HG03108 (cell line): ENCODE results near the gene ARSD.
"Not testable (repeated sequence)": the region's sequence is repeated elsewhere in the genome, so short reads cannot be mapped to it uniquely, and the experiment has no call there.

Experiments used
- ATAC-seq: cut with Tn5 transposase; IDR thresholded peaks from one replicate; pipeline ENCODE4 v1.9.1; 2021; ENCODE audit warnings: moderate library complexity; ENCODE audit not compliant: unreplicated experiment

ARSD gene

DNA sequence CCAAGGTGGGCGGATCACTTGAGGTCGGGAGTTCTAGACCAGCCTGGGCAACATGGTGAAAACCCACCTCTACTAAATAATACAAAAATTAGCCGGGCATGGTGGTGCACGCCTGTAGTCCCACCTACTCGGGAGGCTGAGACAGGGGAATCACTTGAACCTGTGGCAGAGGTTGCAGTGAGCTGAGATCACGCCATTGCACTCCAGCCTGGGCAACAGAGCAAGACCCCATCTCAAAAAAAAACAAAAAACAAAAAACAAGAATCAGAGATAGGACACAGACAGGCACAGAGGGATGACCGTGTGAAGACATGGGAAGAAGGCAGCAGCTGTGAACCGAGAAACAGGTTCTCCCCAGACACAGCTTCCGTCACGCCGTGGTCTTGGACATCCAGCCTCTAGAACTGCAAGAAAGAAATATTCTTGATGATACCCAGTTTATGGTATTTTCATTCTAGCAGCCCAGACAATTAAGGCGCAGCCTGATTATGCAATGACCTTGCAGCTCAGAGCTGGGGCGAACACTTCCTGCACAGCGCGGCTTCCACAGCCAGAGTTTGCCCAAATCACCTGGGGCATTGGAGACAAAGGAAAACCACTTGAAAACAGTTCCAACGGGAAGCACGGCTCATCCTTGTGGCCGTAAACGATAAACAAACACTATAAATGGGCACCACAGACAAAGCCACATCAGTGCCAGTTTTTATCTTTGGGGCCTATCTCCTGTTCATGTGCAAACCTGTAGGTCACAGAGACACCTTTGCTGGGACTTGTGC, 4.2 kb upstream of the ARSD start:
- no peak for ATAC-seq

DNA sequence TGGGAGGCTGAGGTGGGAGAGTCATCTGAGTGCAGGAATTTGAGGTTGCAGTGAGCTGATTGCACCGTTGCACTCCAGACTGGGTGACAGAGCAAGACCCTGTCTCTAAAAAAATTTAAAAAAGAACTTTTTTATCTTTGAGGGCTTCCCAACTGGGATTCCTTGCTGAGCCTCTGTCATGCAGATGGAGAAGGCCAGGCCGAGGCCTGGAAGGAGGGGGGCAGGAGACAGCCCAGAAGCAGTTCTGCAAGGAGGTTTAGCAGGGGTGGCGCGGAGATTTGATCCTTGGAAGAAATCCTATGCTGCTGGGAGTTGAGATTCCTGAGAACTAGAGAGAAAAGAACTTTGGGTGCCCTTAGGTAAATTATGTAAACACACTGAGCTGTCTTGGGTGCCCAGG, 2.5 kb upstream of the ARSD start:
- ATAC-seq: no peak

DNA sequence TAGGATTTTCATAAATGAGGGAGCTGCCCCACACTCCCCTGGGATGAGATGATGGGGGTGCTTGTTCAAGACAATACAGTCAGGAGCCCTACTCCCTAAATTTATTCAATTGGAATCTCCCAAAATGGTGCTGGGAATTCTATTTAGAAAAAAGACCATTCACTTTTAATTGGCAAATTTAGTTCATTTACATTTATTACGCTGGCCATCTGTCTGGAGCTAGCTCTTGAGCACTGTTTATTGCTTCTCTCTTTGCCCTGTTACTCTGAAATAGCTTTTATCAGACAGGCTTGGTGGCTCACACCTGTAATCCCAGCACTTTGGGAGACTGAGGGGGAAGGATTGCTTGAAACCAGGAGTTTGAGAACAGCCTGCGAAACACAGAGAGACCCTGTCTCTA, 2.0 kb upstream of the ARSD start:
- ATAC-seq: no peak

DNA sequence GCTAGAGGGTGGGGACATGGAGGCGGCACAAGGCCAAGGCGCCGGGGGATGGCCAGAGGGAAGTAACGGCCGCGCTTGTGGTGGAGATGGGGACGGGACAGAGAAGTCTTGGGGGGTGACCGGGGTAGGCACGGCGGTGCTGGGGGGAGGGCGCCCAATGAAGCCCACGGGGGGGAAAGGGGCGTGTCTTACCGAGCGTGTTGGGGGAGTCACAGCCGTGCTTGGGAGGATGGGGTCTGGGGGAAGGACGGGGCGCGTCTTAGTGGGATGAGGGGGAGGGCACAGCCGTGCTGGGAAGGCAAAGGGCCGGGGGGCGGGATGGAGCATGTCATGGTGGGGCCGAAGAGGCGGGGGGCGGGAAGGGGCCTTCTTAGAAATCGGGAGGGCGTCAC, 952 bp downstream of the ARSD start:
- no peak for ATAC-seq

DNA sequence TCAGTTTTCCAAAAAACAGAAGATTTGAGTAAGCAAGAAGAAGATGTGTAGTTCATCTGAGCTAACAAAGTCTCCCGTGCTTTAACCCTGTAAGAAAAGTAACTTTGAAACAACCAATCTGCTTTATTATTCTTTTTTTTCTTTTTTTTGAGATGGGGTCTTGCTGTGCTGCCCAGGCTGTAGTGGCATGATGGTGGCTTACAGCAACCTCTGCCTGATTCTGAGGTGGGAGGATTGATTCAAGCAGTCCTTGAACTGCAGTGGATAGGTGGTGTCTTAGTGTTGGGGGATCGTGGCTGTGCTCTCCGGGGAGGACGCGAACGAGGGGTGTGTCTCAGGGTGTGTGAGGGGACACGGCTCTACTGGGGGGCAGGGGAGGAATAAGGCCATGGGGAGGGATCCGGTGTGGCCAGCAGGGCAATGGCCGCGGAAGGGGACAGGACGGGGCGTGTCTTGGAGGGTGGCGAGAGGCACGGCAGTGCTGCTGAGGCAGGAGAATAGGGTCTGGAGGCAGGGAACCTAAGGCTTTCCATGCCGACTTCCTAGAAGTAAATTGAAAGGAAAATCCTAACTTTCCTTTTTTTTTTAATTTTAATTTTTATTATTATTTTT, 2.4 kb downstream of the ARSD start:
- no peak for ATAC-seq

DNA sequence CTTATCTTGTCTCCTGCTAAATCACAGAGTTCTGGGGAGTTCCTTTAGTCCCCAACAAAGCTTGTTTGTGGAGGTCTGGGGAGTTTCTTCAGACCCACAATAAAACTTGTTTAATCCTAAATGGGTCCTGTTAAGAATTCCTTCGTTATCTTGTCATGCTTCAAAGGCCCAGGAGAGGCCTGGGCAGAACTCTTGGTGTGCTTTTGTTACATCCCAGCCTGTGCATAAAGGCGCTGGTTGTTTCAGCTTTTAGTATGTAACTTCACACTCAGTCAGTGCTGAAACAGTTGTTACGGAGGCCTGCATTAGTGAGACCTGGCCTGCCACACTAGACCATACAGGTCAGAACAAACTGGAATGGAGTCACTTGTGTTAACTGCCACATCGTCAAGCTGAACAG, 2.9 kb downstream of the ARSD start:
- ATAC-seq: not testable (repeated sequence)

DNA sequence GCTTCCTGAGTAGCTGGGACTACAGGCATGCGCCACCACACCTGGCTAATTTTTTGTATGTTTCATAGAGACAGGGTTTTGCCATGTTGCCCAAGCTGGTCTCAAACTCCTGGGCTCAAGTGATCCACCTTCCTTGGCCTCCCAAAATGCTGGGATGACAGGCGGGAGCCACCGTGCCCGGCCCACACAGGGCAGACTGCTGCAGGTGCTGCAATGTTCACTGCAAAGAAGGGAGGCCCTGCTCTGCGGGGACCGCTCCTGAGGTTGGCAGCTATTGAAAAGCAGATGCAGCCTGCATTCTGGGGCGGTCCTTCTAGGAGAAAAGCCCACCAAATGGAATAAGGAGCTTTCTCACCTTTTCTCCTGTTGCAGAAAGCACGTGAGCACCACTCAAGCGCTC, 5.0 kb downstream of the ARSD start:
- no peak for ATAC-seq

DNA sequence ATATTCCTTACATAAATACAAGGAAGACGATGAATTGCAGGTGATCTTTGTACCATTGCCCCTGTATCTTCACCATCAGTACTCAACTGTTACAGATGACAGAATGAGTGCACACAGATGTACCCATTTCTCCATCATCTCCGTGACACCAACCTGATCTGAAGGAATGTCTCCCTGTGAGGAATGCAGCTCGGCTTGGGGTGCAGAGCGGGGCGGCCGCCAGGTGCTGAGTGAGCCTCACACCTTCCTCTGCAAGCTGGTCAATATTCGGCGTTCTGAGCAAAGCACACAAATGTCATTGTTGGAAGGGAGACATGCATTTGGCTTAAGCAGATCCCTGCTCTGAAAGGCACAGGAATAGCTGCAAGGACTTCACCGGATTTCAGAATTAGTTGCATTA, 7.4 kb downstream of the ARSD start:
- ATAC-seq: no peak

DNA sequence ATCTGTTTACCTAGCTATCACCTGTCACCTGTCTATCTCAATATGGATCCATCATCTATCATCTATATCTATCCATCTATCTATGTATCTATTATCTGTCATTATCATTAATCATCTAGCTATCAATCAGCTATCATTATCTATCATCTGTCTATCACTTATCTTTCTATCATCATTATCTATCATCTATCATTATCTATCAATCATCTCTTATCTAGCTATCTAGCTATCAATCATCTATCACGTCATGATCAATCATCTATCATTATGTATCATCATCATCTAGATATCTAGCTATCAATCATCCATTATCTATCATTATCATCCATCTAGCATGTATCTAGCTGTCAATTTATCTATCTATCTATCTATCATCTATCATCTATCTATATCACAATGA, 7.9 kb downstream of the ARSD start:
- ATAC-seq: no peak

DNA sequence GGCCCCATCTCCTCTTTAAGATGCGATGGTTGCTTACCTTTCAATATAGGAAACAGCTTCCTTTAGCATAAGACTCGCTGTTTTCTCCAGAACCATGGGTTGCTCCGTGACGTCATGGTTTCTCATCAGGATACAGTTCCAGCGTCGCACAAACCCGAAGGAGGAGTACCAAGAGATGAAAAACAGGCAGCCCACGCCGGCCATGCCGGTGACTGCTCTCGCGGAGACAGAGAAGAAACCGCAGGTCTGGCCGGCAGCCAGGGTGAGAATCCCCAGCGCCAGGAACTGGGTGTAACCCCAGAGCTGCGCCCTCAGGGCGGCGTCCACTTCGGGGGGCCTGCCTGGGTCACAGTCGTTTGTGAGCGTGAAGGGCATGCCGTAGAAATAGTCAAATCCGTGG, 11.4 kb downstream of the ARSD start:
- ATAC-seq: no peak

DNA sequence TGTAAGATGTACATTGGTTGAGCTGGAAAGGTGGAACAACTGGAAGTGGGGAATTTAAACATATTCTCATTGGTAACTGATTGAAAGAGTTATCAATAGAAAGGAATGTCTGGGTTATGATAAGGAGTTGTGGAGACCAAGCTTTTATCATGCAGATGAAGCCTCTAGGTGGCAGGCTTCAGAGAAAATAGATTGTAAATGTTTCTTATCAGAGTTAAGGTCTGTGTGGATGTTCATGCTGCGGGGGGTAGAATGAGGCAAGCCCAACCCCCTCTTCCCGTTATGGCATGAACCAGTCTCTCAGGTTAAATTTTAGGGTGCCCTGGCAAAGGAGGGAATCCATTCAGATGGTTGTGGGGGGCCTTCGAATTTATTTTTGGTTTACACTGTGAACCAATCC, 16.0 kb downstream of the ARSD start:
- no peak for ATAC-seq

DNA sequence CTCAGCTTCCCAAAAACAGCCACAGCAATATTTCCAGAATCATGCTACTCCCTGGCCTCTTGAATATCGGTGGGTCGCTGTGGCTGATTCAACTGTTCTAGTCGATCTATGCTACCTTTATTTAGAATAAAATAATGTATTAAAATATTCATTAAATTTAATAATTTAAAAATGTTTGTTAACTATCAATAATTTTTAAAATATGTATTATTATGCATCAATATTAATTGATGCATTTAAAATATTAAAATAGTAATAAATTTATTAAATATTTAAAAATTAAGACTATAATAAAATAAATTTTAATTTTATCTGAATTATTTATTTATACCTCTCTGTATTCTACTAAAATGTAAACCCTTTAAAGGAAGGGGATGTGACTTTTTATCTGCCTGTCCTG, 19.0 kb downstream of the ARSD start:
- ATAC-seq: no peak

DNA sequence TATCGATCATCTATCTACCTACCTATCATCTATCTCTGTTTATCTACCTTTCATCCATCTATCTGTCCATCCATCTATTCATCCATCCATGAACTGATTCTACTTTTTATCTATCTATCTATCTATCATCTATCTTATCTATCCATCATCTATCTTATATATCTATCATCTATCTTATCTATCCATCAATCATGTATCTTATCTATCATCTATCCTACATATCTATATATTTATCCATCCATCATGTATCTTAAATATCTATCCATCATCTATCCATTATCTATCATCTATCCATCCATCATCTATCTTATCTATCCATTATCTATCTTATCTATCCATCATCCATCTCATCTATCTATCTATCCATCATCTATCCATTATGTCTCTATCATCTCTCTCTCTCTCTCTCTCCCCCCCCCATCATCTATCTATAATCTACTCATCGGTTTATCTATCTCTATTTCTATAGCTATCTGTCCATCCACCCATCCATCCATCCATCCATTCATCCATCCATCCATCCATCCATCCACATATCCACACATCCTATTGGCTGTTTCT, 20.9 kb downstream of the ARSD start:
- ATAC-seq: no peak

DNA sequence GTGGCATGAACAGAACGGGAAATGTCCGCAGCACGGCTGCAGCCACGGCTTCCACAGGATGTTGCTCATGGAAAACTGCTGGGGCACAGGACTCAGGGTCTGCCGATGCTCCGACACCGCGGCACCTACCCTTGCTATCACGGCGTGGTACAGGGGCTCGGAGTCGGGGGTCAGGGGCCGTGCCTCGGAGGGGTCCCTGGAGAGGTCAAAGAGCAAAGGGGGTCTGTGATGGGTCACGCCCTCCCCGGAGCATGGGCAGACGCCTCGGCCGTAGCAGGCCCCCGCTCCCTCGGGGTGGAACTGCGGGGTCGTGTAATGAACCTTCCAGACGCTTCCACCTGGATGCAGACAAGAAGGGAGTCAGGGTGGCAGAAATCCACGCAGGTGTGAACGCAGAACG, 21.8 kb downstream of the ARSD start:
- ATAC-seq: no peak

DNA sequence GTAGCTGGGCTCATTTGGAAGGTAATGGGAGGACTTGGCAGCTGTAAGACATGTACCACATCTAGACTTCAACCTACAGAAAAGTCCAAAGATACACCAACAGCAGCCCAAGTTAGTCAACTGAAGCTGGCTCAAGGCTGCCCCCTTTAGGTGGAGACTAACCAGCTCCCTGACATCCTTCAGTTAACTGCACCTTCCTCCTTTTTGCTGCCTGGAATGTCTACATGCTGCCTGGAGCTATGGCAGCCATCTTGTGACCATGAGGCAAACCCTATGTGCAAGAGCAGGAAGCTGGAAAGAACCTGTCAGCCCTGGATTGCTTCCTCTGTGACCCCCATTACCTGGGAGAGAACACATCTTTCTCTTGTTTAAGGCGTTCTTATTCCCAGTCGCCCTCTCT, 25.8 kb downstream of the ARSD start:
- ATAC-seq: no peak

DNA sequence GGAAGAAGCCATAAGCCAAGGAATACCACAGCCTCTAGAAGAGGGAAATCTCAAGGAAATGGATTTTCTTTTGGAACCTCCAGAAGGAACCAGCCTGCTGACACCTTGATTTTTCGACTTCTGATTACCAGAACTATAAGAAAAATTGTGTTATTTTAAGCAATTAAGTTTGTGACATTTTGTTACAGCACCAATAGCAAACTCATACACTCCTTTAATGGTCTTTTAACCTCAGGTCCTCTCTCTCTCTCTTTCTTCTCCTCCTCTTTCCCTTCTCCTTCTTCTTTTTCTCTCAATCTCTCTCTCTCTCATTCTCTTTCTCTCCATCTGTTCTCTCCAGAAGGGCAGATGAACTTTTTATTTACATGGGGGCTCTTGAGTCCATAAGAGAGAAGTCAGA, 26.3 kb downstream of the ARSD start:
- ATAC-seq: no peak

DNA sequence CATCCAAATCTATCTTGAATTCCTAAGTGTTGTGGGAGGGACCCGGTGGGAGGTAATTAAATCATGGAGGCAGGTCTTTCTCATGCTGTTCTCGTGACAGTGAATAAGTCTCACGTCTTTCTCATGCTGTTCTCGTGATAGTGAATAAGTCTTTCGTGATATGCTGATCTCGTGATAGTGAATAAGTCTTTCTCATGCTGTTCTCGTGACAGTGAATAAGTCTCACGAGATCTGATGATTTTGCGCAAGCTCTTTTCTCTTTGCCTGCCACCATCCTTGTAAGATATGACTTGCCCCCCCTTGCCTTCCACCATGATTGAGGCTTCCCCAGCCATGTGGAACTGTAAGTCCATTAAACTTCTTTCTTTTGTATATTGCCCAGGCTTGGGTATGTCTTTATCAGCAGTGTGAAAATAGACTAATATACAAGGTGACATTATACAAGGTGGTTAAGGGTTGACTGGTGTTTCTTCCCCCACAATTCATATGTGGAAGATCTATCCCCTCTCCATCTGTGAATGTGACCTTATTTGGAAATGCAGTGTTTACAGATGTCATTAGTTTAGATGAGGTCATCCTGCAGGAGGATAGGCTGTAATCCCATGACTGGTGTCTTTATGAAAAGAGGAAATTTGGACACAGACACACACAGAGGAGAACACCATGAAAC, 27.6 kb downstream of the ARSD start:
- no peak for ATAC-seq

DNA sequence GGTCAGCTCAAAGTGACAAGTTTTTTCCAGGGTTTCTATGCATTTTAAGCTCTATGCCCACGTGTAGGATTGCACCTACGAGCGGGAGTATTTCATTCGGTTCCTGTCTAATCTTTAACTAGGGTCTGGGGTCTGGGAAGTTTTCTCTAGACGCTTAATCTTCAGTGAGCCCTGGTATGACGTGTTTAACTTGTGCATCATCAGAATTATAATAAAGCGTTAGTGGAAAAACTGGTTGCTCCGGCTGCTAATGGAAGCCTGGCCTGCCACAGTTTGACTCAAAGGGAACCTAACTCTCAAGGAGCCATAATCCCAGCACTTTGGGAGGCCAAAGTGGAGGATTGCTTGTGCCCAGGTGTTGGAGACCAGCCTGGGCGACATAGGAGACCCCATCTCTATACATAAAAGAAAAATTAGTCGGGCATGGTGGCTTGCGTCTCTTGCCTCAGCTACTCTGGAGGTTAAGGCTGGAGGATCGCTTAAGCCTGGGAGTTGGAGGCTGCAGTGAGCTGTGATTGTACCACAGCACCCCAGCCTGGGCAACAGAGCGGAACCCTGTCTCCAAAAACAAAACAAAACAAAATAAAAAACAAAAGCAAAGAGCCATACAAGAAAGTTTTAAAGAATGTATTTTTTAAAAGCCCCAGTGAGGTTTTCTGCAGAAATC, 30.2 kb downstream of the ARSD start:
- ATAC-seq: no peak

DNA sequence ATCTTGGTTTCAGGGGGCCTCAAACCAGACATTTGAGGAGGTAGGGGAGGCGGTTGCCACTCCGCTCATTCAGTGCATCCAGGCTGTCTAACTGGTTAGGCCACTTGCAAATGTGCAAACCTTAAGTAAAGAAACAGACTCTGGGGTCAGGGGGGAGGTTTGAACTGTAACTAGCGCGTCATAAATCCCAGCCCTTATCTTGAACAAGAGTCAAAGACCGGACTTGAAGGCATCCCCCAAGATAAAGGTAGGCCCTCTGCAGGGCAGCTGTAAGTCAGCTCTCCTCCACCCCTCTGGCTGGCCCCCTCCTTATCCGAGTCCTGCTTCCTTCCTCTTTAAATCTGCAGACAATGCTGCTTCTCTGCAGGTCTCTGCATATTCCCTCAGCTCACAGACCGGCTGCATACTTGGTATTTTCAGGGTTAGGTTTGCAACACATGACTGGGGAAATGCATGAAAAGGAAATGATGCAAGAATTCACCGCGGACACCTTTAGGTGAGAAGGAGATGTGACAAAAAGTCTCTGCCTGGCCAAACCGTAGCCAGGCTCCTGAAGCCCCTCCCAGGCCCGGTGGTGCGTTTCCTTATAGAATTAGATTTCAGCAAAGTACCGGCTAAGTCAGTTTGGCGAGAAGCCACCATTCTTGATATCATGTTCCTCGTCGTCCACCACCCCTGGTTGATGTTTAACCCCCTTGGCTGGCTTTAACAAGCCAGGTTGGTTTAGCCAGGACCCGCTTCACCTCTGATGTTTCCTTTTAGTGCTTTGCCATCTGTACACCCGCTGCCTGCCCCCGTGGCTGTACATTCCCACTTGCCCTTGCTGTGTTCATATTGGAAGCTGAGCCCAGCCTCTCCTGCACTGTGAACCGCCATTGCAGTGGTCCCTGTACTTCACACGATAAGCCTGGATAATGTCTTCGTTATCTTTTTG, 31.2 kb downstream of the ARSD start:
- ATAC-seq: not testable (repeated sequence)

DNA sequence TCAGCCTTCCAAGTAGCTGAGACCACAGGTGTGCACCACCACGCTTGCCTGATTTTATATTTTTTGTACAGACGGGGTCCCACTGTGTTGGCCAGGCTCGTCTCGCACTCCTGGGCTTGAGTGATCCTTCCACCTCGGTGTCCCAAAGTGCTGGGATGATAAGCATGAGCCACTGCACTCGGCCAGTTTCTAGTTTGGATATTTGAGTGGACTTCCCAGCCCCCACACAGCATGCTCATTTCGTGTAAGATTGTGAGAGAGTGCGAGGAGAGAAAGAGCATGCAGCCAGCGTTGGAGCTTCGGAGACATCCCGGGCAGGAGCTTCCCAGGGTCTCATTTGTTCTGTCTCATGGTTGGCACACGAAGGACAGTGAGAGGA, 31.8 kb downstream of the ARSD start:
- no peak for ATAC-seq
